GM12878 (cell line): ENCODE measurements around the gene MAST1. TPM values are rescaled to one million over a fixed set of nuclear protein-coding genes. Genes with fewer than 3 reads are reported as not detected.
A peak's percentile ranks its signal among the peaks of the same experiment; 100 is the strongest.

Source experiments
- E2F4 ChIP-seq: IDR thresholded peaks from 2 replicates; pipeline ENCODE4 v1.6.1; 2012; ENCODE audit warnings: low read depth, low read length, improper control_type of control experiment
- E2F8 ChIP-seq: fragments of 450-650 bp; IDR thresholded peaks from 2 replicates; pipeline ENCODE4 v1.6.1; 2018; ENCODE audit warnings: mild to moderate bottlenecking, low read depth, moderate library complexity; ENCODE audit not compliant: partially characterized antibody
- E4F1 ChIP-seq: fragments of 450-650 bp; IDR thresholded peaks from 2 replicates; pipeline ENCODE4 v1.6.1; 2018; ENCODE audit warnings: borderline replicate concordance, mild to moderate bottlenecking; ENCODE audit not compliant: partially characterized antibody
- EGR1 ChIP-seq, 2 experiments: IDR thresholded peaks; 1 replicate in 1 of 2; 2 replicates in 1 of 2; pipeline ENCODE4 v1.6.1; 2011 to 2012; ENCODE audit warnings: low read depth in 2 of 2, low read length in 2 of 2, borderline replicate concordance in 1 of 2, mild to moderate bottlenecking in 1 of 2, moderate library complexity in 1 of 2
- GABPA ChIP-seq: IDR thresholded peaks from 2 replicates; pipeline ENCODE4 v1.6.1; 2014; ENCODE audit warnings: antibody characterized with exemption, low read depth, mild to moderate bottlenecking, inconsistent platforms
- IKZF1 ChIP-seq: fragments of 450-650 bp; conservative IDR thresholded peaks from 2 replicates; pipeline ENCODE4 v1.6.1; 2017; ENCODE audit warnings: antibody characterized with exemption, mild to moderate bottlenecking
- IRF3 ChIP-seq: fragments of 450-650 bp; IDR thresholded peaks from 2 replicates; pipeline ENCODE4 v1.6.1; 2014; ENCODE audit warnings: mild to moderate bottlenecking
- MAX ChIP-seq: IDR thresholded peaks from 2 replicates; pipeline ENCODE4 v1.6.1; 2012; ENCODE audit warnings: low read depth, low read length, improper control_type of control experiment
- MXI1 ChIP-seq: fragments of 150-350 bp; IDR thresholded peaks from 2 replicates; pipeline ENCODE4 v1.6.1; 2011; ENCODE audit warnings: low read depth, mild to moderate bottlenecking, inconsistent platforms, low read length, improper control_type of control experiment
- PAX8 ChIP-seq: fragments of 450-650 bp; IDR thresholded peaks from 2 replicates; pipeline ENCODE4 v1.6.1; 2017; ENCODE audit warnings: mild to moderate bottlenecking, moderate library complexity
- POLR2AphosphoS2 ChIP-seq: IDR thresholded peaks from 2 replicates; pipeline ENCODE4 v1.6.1; 2011; ENCODE audit warnings: low read depth, mild to moderate bottlenecking, low read length, improper control_type of control experiment, moderate library complexity
- RAD21 ChIP-seq: IDR thresholded peaks from 2 replicates; pipeline ENCODE4 v1.6.1; 2011; ENCODE audit warnings: mild to moderate bottlenecking, low read depth, low read length, moderate library complexity; ENCODE audit not compliant: insufficient read depth
- REST ChIP-seq: IDR thresholded peaks from 2 replicates; pipeline ENCODE4 v1.6.1; 2012; ENCODE audit warnings: mild to moderate bottlenecking, low read depth, low read length
- SMARCA5 ChIP-seq: fragments of 450-650 bp; IDR thresholded peaks from 2 replicates; pipeline ENCODE4 v1.6.1; 2017; ENCODE audit warnings: mild to moderate bottlenecking
- STAT1 ChIP-seq: fragments of 450-650 bp; conservative IDR thresholded peaks from 2 replicates; pipeline ENCODE4 v1.6.1; 2014; ENCODE audit warnings: antibody characterized with exemption, mild to moderate bottlenecking
- SUZ12 ChIP-seq: fragments of 200-600 bp; sonication (generic); IDR thresholded peaks from one replicate; pipeline ENCODE4 v1.6.1; 2018; ENCODE audit warnings: antibody characterized with exemption, mild to moderate bottlenecking; ENCODE audit not compliant: unreplicated experiment
- TBL1XR1 ChIP-seq: IDR thresholded peaks from 2 replicates; pipeline ENCODE4 v1.6.1; 2012; ENCODE audit warnings: low read depth, low read length, improper control_type of control experiment
- polyA plus RNA-seq, 11 experiments: library from polyadenylated mRNA; depleted of rRNA in 4 of 11; unstranded in 6 of 11; stranded (reverse) in 5 of 11; fragments of >200 nt; fragmentation: Nextera tagmentation in 4 of 11; fragmentation: Illumina TruSeq in 1 of 11; extraction: Ambion mirVana in 4 of 11; extraction: Trizol in 1 of 11; gene quantifications; 1 replicate in 1 of 11; 2 replicates in 10 of 11; pipeline versions ENCODE4 v1.2.1 to v1.2.3, GENCODE V29; 2011 to 2016; ENCODE audit warnings: inconsistent platforms in 2 of 11, missing spikeins in 2 of 11, low read depth in 1 of 11
- total RNA-seq, 4 experiments: library from RNA; depleted of rRNA in 3 of 4; stranded (reverse); fragments of >200 nt in 3 of 4; fragmentation: Illumina TruSeq in 1 of 4; extraction: Trizol in 1 of 4; gene quantifications; 2 replicates each; pipeline versions ENCODE4 v1.2.1 to v1.2.3, GENCODE V29; 2013 to 2021

The MAST1 gene
- total and polyA plus RNA-seq, 10 of the 15 experiments (the other 5 are each of a cell fraction or from before 2014, with no cell fraction given) = 0.08 to 0.79 (median 0.44) TPM; not detected in 1

- TF ChIP-seq E2F8 (no peak), IKZF1 (peak; percentile 60; the same call in 1 of the 2 replicates), SMARCA5 (peak; percentile 73), POLR2AphosphoS2 (no peak), PAX8 (no peak), STAT1 (0 out of 2 replicates have a peak, but pooled peaks have one; percentile 46), IRF3 (no peak), SUZ12 (no peak), E2F4 (0 out of 2 replicates have a peak, but pooled peaks have one; percentile 44), TBL1XR1 (no peak), MXI1 (peak; percentile 8; the same call in 1 of the 2 replicates), MAX (peak; percentile 36; the same call in 1 of the 2 replicates), GABPA (0 out of 2 replicates have a peak, but pooled peaks have one; percentile 22), E4F1 (no peak), REST (no peak), EGR1 (IDR thresholded peaks at IDR 0.05; ENCODE audit: borderline replicate concordance in 1 of 2, low read depth in 2 of 2, low read length in 2 of 2) (no peak), RAD21 (peak; percentile 62)
These were observed 46.8 kb downstream of the MAST1 start (continued) for GRCh38 chr19:12884926-12885748.
